GM18505 (cell line): ENCODE measurements around the gene ANKRD44.
A peak's percentile ranks its signal among the peaks of the same experiment; 100 is the strongest.

ENCODE experiments used
- ATAC-seq: cut with Tn5 transposase; IDR thresholded peaks from one replicate; pipeline ENCODE4 v1.9.1; 2021; ENCODE audit not compliant: unreplicated experiment
- POLR2A ChIP-seq: IDR thresholded peaks from 4 replicates; pipeline ENCODE4 v1.6.1; 2011; ENCODE audit warnings: borderline replicate concordance; ENCODE audit not compliant: insufficient read depth, insufficient read length; ENCODE audit errors: extremely low read depth

Gene ANKRD44

GRCh38 chr2:197308996-197309690, 1.4 kb downstream of the ANKRD44 start:
- TF ChIP-seq POLR2A: no peak
- no peak for ATAC-seq

- ATAC-seq: no peak
- no peak for TF ChIP-seq POLR2A
Measured at GRCh38 chr2:197308585-197308984, 2.0 kb downstream of the ANKRD44 start.

- no peak for ATAC-seq
- TF ChIP-seq POLR2A: peak; percentile 12
Measured at GRCh38 chr2:197307933-197308521, 2.6 kb downstream of the ANKRD44 start.

DNA sequence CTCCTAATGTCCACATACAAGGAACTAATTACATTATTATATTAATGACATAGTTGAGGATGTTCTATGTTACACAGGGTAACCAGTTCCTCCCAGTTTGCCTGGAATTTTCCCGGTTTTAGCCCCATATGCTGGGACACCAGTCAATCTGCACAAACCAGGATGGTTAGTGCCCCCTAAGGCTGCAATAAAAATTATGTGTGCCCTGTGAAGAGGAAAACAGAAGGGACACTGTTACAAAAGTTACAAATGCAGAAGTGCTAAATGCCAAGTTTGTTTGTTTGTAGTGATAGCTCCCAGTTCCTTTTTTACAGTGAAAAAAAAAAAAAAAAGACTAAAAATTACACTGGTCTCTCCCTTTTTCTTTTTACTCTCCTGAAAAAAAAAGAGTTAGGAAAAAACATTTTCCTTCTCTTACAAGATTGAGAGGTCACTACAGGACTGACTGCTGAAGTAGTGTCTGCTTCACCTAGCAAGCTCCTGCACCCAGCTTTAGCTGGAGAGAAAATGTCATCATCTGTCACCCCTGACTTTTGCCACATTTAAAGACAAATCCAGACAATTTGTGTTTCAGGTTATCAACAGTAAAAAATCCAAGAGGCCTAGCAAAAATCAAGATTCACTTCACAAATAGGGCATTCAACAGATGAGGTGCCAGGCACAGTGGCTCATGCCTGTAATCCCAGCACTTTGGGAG, 3.2 kb downstream of the ANKRD44 start:
- no peak for ATAC-seq
- peak; percentile 3 for TF ChIP-seq POLR2A

- no peak for ATAC-seq
- no peak for TF ChIP-seq POLR2A
Measured at GRCh38 chr2:197306696-197307040, 3.9 kb downstream of the ANKRD44 start.

- TF ChIP-seq POLR2A: no peak
- ATAC-seq: no peak
Measured at GRCh38 chr2:197306024-197306695, 4.4 kb downstream of the ANKRD44 start.

- ATAC-seq: no peak
- peak; percentile 22 for TF ChIP-seq POLR2A
Measured at GRCh38 chr2:197304556-197305011, 6.0 kb downstream of the ANKRD44 start.

GRCh38 chr2:197300139-197300538, 10.4 kb downstream of the ANKRD44 start:
- ATAC-seq: no peak
- no peak for TF ChIP-seq POLR2A

- no peak for ATAC-seq
- TF ChIP-seq POLR2A: no peak
Measured at GRCh38 chr2:197298609-197299008, 12.0 kb downstream of the ANKRD44 start.

GRCh38 chr2:197297772-197298318, 12.7 kb downstream of the ANKRD44 start:
- TF ChIP-seq POLR2A: no peak
- ATAC-seq: no peak

GRCh38 chr2:197297266-197297665, 13.3 kb downstream of the ANKRD44 start:
- peak; percentile 28 for TF ChIP-seq POLR2A
- no peak for ATAC-seq

- no peak for ATAC-seq
- no peak for TF ChIP-seq POLR2A
Measured at GRCh38 chr2:197296835-197297234, 13.7 kb downstream of the ANKRD44 start.

DNA sequence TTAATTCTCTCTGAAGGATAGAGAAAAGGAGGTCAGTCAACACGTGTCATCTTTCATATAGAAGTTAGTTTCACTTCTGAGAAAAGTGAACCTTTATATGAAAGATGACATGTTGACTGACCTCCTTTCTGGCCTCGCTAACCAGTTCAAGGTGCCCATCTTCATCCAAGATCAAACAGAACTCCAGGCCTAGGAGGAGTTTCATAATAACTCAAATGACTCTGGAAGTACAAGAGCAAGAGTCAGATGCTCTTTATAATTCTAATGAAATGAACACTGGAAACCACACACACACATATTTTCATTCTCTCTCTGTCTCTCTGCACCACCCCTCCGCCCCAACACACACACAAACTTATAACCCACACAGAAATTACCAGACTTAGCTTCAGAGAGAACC, 16.3 kb downstream of the ANKRD44 start:
- no peak for ATAC-seq
- TF ChIP-seq POLR2A: no peak
